Skeletal muscle satellite cell (primary cell): Measurements from ENCODE around the gene SACM1L.
"Not testable (repeated sequence)": the region's sequence is repeated elsewhere in the genome, so short reads cannot be mapped to it uniquely, and the experiment has no call there.

Experiments used
- H3K27me3 ChIP-seq: 2 replicates; pipeline ENCODE4 v1.7.0; 2013; ENCODE audit warnings: low read length; ENCODE audit not compliant: control insufficient read depth, insufficient read depth
- H3K36me3 ChIP-seq: 2 replicates; pipeline ENCODE4 v1.7.0; 2013; ENCODE audit warnings: mild to moderate bottlenecking, control low read depth, low read length; ENCODE audit not compliant: insufficient read depth
- H3K4me1 ChIP-seq: 2 replicates; pipeline ENCODE4 v1.7.0; 2013; ENCODE audit warnings: low read length; ENCODE audit not compliant: control insufficient read depth, insufficient read depth
- H3K4me2 ChIP-seq: 2 replicates; pipeline ENCODE4 v1.7.0; 2013; ENCODE audit warnings: mild to moderate bottlenecking, low read length
- H3K4me3 ChIP-seq: 2 replicates; pipeline ENCODE4 v1.7.0; 2013; ENCODE audit warnings: low read length
- H3K9ac ChIP-seq: 2 replicates; pipeline ENCODE4 v1.7.0; 2013; ENCODE audit warnings: mild to moderate bottlenecking, low read depth, low read length, moderate library complexity
- H3K9me3 ChIP-seq: replicated peaks from 2 replicates; pipeline ENCODE4 v1.7.0; 2013; ENCODE audit warnings: mild to moderate bottlenecking, control low read depth, low read length

SACM1L gene

GRCh38 chr3:45749036-45749600, 59.9 kb downstream of the SACM1L start:
- H3K9ac ChIP-seq, H3K27me3 ChIP-seq, H3K4me2 ChIP-seq, H3K4me1 ChIP-seq, H3K9me3 ChIP-seq, H3K4me3 ChIP-seq: not testable (repeated sequence)
- H3K36me3 ChIP-seq = peaks cover 26% of the 10 kb centered on the region

DNA sequence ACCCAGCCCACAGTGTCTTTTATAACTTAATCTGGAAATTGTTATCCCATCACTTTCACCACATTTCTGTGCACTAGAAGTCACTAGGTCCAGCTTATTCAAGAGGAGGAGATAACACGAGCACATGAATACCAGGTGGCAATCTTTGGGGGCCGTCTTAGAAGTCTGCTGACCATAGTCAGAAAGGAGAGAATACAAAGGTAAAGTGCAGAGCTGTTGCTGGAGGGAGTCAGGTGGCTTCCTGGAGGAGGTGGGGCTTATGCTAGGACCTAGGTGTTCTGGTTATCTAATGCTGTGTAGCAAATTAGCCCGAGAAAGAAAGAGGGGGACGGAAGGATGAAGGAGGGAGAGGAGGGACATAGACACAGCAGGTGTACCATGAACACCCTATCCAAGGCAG, 60.7 kb downstream of the SACM1L start:
- Histone ChIP-seq H3K4me1 (peaks cover 9% of the 10 kb centered on the region), H3K9me3 (no peaks in the 10 kb centered on the region), H3K4me2 (no peak overlapping the region), H3K27me3 (no peaks in the 10 kb centered on the region), H3K36me3 (peaks cover 18% of the 10 kb centered on the region), H3K9ac (no peak overlapping the region), H3K4me3 (no peak overlapping the region)

DNA sequence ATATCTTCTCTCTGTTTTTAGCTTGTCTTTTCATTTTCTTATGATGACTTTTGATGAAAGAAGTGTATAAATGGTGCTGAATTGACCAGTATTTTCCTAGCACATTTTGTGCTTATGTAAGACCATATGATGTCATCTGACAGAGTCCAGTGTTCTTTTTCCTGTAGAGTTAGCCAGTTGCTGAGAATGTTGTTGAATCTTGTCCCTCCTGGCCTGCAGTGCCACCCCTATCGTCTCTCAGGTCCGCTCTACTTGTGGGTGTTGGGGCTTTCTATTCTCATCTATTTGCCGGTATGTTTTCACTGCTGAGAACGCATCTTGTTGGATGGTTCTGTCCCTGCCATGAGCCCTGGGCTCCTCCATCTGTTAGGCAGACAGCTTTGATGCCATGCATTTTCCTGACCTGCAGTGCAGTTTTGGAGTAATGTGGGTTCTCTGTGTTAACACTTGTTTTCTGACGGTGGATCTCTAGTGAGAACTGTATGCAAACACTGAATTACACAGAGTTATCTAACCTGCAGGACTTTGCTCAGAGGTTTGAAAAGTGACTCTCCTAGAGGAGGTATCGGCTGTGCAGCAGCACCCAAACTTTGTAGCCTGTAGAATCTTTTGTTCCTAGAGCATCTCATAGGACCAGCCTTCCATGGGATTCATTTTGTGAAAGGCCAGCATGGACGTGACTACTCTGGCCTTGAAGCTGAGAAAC, 62.5 kb downstream of the SACM1L start:
- no peaks in the 10 kb centered on the region for H3K9me3 ChIP-seq
- H3K27me3 ChIP-seq = no peaks in the 10 kb centered on the region
- peaks cover 9% of the 10 kb centered on the region for H3K4me1 ChIP-seq
- H3K9ac ChIP-seq = no peak overlapping the region
- H3K4me3 ChIP-seq = no peak overlapping the region
- no peak overlapping the region for H3K4me2 ChIP-seq
- H3K36me3 ChIP-seq = peaks cover 9% of the 10 kb centered on the region

DNA sequence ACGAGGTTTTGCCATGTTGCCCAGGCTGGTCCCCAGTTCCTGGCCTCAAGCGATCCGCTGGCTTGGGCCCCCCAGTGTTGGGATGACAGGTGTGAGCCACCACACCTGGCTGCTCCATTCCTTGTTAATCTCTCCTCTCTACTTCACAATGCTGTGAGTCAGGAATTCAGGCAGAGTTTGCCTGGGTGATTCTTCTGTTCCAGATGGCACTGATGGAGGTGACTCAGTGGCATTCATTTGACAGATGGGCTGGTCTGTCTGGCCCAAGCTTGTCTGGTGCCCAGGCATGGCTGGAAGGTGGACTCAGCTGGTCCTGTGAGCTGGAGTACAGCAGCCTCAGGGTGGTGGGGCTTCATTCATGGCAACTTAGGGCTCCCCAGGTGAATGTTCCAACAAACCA, 63.9 kb downstream of the SACM1L start:
- Histone ChIP-seq H3K9ac (no peak overlapping the region), H3K27me3 (no peaks in the 10 kb centered on the region), H3K4me1 (peaks cover 2% of the 10 kb centered on the region), H3K4me3 (no peak overlapping the region), H3K4me2 (no peak overlapping the region), H3K36me3 (peaks cover 1% of the 10 kb centered on the region), H3K9me3 (no peaks in the 10 kb centered on the region)

- H3K36me3 ChIP-seq = no peaks in the 10 kb centered on the region
- H3K9me3 ChIP-seq = no peaks in the 10 kb centered on the region
- no peaks in the 10 kb centered on the region for H3K27me3 ChIP-seq
- H3K9ac ChIP-seq = no peak overlapping the region
- no peak overlapping the region for H3K4me3 ChIP-seq
- H3K4me1 ChIP-seq = no peaks in the 10 kb centered on the region
- no peak overlapping the region for H3K4me2 ChIP-seq
Measured at GRCh38 chr3:45754461-45754860, 65.3 kb downstream of the SACM1L start.

DNA sequence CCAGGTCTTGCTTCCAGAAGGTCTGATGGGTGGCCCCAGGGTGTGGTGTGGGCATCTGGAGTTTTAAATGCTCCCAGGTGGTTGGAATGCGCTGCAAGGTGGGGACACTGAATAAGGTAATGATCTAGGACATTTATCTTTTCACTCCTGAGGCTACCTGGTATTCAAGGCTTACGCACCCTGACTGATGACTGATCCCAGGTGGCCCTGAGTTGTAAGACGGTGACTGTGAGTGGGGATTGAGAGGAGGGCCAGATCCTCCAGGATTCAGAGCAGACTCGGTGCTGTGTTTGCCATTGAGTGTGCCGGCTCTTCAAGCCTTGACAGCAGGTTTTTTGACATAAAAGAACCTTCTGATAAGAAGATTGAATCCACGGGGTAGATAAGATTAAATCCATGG, 66.9 kb downstream of the SACM1L start:
- no peaks in the 10 kb centered on the region for H3K36me3 ChIP-seq
- H3K4me1 ChIP-seq = no peaks in the 10 kb centered on the region
- no peak overlapping the region for H3K4me2 ChIP-seq
- peaks cover 6% of the 10 kb centered on the region for H3K27me3 ChIP-seq
- no peak overlapping the region for H3K9ac ChIP-seq
- no peak overlapping the region for H3K4me3 ChIP-seq
- no peaks in the 10 kb centered on the region for H3K9me3 ChIP-seq

GRCh38 chr3:45757141-45757540, 67.9 kb downstream of the SACM1L start:
- not testable (repeated sequence) for H3K9ac ChIP-seq, H3K4me3 ChIP-seq, H3K9me3 ChIP-seq, H3K27me3 ChIP-seq, H3K36me3 ChIP-seq, H3K4me2 ChIP-seq, H3K4me1 ChIP-seq

DNA sequence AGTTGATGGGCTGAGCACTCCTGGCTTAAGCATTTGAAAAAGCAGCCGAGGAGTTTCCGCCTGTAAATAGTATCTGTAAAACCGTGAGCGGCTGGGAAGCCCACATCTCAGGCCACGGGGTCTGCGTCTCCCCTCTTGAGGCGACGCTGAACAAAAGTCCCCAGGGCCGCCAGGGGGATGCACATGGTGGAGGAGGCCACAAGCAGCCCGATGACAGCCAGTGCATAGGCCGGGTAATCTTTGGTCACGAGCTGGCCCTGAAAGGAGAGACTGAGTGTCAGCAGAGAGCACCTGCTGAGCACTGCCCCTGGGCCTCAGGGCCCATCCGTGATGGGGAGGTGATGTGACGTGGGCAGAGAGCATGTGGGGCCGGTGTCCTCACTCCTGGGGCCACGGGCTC, 69.7 kb downstream of the SACM1L start:
- Histone ChIP-seq H3K36me3 (no peaks in the 10 kb centered on the region), H3K4me2 (no peak overlapping the region), H3K9me3 (no peaks in the 10 kb centered on the region), H3K9ac (no peak overlapping the region), H3K27me3 (peaks cover 6% of the 10 kb centered on the region), H3K4me3 (no peak overlapping the region), H3K4me1 (no peaks in the 10 kb centered on the region)

GRCh38 chr3:45759851-45760250, 70.7 kb downstream of the SACM1L start:
- H3K4me1 ChIP-seq = no peaks in the 10 kb centered on the region
- H3K4me2 ChIP-seq = no peak overlapping the region
- peaks cover 10% of the 10 kb centered on the region for H3K27me3 ChIP-seq
- H3K9me3 ChIP-seq = no peaks in the 10 kb centered on the region
- H3K9ac ChIP-seq = no peak overlapping the region
- no peaks in the 10 kb centered on the region for H3K36me3 ChIP-seq
- no peak overlapping the region for H3K4me3 ChIP-seq

DNA sequence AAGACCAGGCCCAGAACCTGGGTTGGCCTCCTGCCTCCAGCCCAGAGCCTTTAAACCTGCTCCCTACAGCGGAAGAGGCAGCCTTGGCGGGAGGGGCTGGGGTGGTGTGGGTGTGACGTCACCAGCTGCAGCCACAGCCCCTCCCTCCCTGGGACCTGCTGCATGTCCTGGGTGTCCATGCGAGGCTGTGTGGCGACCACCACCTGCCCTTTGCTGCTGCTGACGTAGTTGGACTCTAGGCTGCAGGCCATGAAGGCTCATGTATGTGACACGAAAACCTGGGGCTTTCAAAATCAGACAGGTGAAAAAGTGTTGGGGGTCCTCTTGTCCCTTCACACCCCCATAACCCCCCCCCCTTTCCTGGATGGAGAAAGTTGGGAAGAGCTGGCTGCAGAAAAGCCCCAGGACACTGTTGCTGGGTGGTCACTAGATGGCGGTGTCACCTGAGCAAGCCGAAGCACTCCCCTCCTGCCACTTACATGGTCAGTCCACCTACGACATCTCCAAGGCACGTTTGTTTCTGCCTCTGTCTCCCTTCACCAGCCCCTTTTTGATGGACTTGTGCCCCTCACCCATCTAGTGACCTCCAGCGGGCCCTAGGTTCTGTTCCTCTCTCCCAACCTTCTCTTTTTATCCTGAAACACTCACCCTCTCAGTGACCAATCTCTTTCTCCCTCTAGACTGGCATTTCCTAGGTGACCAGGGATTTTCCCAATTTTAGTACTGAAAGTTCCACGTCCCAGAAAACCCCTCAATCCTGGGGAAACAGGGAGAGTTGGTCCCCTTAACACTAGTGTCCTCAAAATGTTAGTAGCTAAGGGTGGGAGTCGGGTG, 71.9 kb downstream of the SACM1L start:
- no peaks in the 10 kb centered on the region for H3K4me1 ChIP-seq
- H3K9ac ChIP-seq = no peak overlapping the region
- H3K36me3 ChIP-seq = no peaks in the 10 kb centered on the region
- no peak overlapping the region for H3K4me2 ChIP-seq
- no peaks in the 10 kb centered on the region for H3K9me3 ChIP-seq
- no peak overlapping the region for H3K4me3 ChIP-seq
- peaks cover 17% of the 10 kb centered on the region for H3K27me3 ChIP-seq

- H3K36me3 ChIP-seq = no peaks in the 10 kb centered on the region
- H3K4me2 ChIP-seq = no peak overlapping the region
- H3K4me1 ChIP-seq = no peaks in the 10 kb centered on the region
- H3K9me3 ChIP-seq = no peaks in the 10 kb centered on the region
- H3K9ac ChIP-seq = no peak overlapping the region
- peaks cover 23% of the 10 kb centered on the region for H3K27me3 ChIP-seq
- H3K4me3 ChIP-seq = no peak overlapping the region
Measured at GRCh38 chr3:45761831-45762230, 72.6 kb downstream of the SACM1L start.
